ENCODE measurements around the gene GNB2. TPM values are rescaled to one million over a fixed set of nuclear protein-coding genes. Genes with fewer than 3 reads are reported as not detected.

GNB2 gene
- total and polyA plus RNA-seq, 2 of the 13 experiments (the other 11 are each of a cell fraction or from before 2014, with no cell fraction given), result 48.3 to 67.1 TPM

- TF ChIP-seq ZBTB4 (CRISPR knock-in tag; IDR thresholded peaks at IDR 0.05; ENCODE audit: borderline replicate concordance), result peak; percentile 27; the same call in 1 of the 2 replicates
- no peak for TF ChIP-seq ZNF431 (CRISPR knock-in tag; IDR thresholded peaks at IDR 0.05; ENCODE audit: borderline replicate concordance, low read depth)
- no peak for TF ChIP-seq RAD21 (CRISPR knock-in tag; IDR thresholded peaks at IDR 0.05)
- no peak for TF ChIP-seq MYNN (CRISPR knock-in tag; IDR thresholded peaks at IDR 0.05; ENCODE audit: low read depth)
- TF ChIP-seq ATM (IDR thresholded peaks at IDR 0.05; ENCODE audit: borderline replicate concordance), result no peak
- peak; percentile 53 for TF ChIP-seq HNF4A (CRISPR knock-in tag; IDR thresholded peaks at IDR 0.05)
- TF ChIP-seq SATB2 (CRISPR knock-in tag; IDR thresholded peaks at IDR 0.05), result no peak
- no peak for TF ChIP-seq NFYB (CRISPR knock-in tag; IDR thresholded peaks at IDR 0.05)
- TF ChIP-seq SSRP1 (CRISPR knock-in tag; IDR thresholded peaks at IDR 0.05), result no peak
- no peak for TF ChIP-seq ARNT (IDR thresholded peaks at IDR 0.05)
- no peak for TF ChIP-seq FLYWCH1 (CRISPR knock-in tag; IDR thresholded peaks at IDR 0.05)
- peak; percentile 38; the same call in 1 of the 2 replicates for TF ChIP-seq ZNF768 (CRISPR knock-in tag; IDR thresholded peaks at IDR 0.05)
- TF ChIP-seq ZNF543 (CRISPR knock-in tag; IDR thresholded peaks at IDR 0.05), result peak; percentile 13; the same call in 1 of the 2 replicates
- no peak for TF ChIP-seq FOXO1 (CRISPR knock-in tag; IDR thresholded peaks at IDR 0.05)
- no peak for TF ChIP-seq MAF1 (CRISPR knock-in tag; IDR thresholded peaks at IDR 0.05; ENCODE audit: borderline replicate concordance)
- no peak for TF ChIP-seq POLR2AphosphoS2 (IDR thresholded peaks at IDR 0.05; ENCODE audit: low read depth, low read length)
- no peak for TF ChIP-seq ZNF12 (CRISPR knock-in tag; IDR thresholded peaks at IDR 0.05)
- no peak for TF ChIP-seq ZNF691 (CRISPR knock-in tag; IDR thresholded peaks at IDR 0.05; ENCODE audit: borderline replicate concordance, low read depth)
- TF ChIP-seq ZNF362 (CRISPR knock-in tag; IDR thresholded peaks at IDR 0.05; ENCODE audit: borderline replicate concordance), result no peak
- TF ChIP-seq, protein P1, sequence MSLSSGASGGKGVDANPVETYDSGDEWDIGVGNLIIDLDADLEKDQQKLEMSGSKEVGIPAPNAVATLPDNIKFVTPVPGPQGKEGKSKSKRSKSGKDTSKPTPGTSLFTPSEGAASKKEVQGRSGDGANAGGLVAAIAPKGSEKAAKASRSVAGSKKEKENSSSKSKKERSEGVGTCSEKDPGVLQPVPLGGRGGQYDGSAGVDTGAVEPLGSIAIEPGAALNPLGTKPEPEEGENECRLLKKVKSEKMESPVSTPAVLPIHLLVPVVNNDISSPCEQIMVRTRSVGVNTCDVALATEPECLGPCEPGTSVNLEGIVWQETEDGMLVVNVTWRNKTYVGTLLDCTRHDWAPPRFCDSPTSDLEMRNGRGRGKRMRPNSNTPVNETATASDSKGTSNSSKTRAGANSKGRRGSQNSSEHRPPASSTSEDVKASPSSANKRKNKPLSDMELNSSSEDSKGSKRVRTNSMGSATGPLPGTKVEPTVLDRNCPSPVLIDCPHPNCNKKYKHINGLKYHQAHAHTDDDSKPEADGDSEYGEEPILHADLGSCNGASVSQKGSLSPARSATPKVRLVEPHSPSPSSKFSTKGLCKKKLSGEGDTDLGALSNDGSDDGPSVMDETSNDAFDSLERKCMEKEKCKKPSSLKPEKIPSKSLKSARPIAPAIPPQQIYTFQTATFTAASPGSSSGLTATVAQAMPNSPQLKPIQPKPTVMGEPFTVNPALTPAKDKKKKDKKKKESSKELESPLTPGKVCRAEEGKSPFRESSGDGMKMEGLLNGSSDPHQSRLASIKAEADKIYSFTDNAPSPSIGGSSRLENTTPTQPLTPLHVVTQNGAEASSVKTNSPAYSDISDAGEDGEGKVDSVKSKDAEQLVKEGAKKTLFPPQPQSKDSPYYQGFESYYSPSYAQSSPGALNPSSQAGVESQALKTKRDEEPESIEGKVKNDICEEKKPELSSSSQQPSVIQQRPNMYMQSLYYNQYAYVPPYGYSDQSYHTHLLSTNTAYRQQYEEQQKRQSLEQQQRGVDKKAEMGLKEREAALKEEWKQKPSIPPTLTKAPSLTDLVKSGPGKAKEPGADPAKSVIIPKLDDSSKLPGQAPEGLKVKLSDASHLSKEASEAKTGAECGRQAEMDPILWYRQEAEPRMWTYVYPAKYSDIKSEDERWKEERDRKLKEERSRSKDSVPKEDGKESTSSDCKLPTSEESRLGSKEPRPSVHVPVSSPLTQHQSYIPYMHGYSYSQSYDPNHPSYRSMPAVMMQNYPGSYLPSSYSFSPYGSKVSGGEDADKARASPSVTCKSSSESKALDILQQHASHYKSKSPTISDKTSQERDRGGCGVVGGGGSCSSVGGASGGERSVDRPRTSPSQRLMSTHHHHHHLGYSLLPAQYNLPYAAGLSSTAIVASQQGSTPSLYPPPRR (CRISPR knock-in tag; IDR thresholded peaks at IDR 0.05; ENCODE audit: borderline replicate concordance), result no peak
- no peak for TF ChIP-seq ZNF580 (CRISPR knock-in tag; IDR thresholded peaks at IDR 0.05; ENCODE audit: borderline replicate concordance, low read depth)
These were observed 33.3 kb downstream of the GNB2 start (continued) for GRCh38 chr7:100706672-100707311.
